GM06990 (cell line): ENCODE data around the gene AFDN.

Experiments
- DNase-seq: peaks from one replicate; pipeline ENCODE4 v3.0.0-alpha.2; 2011; ENCODE audit not compliant: insufficient read length; ENCODE audit errors: extremely low read depth
- H3K27me3 ChIP-seq: replicated peaks from 2 replicates; pipeline ENCODE4 v1.6.0; 2011; ENCODE audit warnings: low read length; ENCODE audit not compliant: control insufficient read depth, insufficient read depth
- H3K36me3 ChIP-seq: 2 replicates; pipeline ENCODE4 v1.5.1; 2011; ENCODE audit warnings: low read length; ENCODE audit not compliant: control insufficient read depth, insufficient read depth
- H3K4me3 ChIP-seq: replicated peaks from 2 replicates; pipeline ENCODE4 v1.5.1; 2011; ENCODE audit warnings: low read depth, mild to moderate bottlenecking, control low read depth, low read length
- TF ChIP-seq, protein P1 (sequence below): IDR thresholded peaks from 2 replicates; pipeline ENCODE4 v1.5.1; 2011; ENCODE audit warnings: low read length, control low read depth, mild to moderate bottlenecking, inconsistent platforms; ENCODE audit not compliant: insufficient read depth, poor library complexity, severe bottlenecking

AFDN gene

DNA sequence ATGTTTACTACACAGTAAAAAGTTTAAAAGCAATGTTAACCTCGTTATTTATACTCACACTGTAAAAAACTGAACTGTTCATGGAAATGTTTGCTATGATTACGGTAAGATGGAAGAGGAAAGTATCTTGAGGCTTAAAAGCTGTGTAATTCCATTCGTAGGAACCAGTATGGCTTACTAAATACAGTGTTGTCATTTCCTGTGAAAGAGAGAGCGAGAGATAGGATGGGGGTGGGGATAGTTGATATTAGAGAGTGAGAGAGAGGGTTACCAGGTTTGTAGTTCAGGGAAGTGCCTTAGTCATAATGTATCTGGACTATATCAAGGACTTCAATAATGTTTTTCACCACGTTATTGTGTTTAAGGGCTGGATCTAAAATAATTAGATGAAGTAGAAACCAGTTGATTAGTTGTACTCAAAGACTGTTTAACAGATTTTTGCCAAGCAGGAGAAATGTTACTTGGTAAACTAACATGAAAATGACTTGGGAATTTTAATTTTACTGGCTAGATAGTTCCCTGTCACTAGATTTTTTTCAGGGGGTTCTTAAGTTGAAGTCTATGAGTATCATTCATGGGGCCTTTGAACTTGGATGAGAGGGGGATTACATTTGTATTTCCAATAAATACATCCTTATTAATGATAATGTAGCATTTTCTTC lies 30.4 kb downstream of the AFDN start:
- DNase-seq, result no peak
- Histone ChIP-seq H3K27me3 (no peaks in the 10 kb centered on the region), H3K36me3 (no peaks in the 10 kb centered on the region), H3K4me3 (no peak overlapping the region)
- TF ChIP-seq, protein P1, sequence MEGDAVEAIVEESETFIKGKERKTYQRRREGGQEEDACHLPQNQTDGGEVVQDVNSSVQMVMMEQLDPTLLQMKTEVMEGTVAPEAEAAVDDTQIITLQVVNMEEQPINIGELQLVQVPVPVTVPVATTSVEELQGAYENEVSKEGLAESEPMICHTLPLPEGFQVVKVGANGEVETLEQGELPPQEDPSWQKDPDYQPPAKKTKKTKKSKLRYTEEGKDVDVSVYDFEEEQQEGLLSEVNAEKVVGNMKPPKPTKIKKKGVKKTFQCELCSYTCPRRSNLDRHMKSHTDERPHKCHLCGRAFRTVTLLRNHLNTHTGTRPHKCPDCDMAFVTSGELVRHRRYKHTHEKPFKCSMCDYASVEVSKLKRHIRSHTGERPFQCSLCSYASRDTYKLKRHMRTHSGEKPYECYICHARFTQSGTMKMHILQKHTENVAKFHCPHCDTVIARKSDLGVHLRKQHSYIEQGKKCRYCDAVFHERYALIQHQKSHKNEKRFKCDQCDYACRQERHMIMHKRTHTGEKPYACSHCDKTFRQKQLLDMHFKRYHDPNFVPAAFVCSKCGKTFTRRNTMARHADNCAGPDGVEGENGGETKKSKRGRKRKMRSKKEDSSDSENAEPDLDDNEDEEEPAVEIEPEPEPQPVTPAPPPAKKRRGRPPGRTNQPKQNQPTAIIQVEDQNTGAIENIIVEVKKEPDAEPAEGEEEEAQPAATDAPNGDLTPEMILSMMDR, result no peak

DNA sequence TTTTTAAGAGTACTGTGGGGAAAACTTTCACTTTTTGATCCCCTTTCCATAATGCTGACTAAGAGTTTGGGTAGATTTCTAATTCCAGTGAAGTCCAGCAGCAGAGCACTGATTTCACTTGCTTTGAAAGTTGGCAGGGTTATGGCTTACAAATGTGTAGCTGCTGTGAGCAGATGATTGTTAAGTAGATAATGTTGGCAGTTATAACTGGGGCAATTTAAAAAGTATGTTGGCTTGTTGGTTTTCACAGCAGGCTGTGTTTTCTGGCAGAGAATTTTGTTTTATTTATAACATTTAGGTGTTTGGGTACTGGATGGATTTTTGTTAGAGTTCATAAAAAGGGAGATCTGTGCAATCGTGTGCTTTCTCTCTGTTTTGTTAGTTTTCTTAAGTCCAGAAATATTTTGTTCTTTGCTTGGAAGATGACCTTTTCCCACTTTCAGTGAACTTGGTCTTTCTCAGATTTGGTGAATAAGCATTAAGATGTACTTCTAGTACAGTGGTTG lies 31.4 kb downstream of the AFDN start:
- Histone ChIP-seq H3K4me3 (no peak overlapping the region), H3K27me3 (no peaks in the 10 kb centered on the region), H3K36me3 (no peaks in the 10 kb centered on the region)
- TF ChIP-seq, protein P1, result no peak
- no peak for DNase-seq

DNA sequence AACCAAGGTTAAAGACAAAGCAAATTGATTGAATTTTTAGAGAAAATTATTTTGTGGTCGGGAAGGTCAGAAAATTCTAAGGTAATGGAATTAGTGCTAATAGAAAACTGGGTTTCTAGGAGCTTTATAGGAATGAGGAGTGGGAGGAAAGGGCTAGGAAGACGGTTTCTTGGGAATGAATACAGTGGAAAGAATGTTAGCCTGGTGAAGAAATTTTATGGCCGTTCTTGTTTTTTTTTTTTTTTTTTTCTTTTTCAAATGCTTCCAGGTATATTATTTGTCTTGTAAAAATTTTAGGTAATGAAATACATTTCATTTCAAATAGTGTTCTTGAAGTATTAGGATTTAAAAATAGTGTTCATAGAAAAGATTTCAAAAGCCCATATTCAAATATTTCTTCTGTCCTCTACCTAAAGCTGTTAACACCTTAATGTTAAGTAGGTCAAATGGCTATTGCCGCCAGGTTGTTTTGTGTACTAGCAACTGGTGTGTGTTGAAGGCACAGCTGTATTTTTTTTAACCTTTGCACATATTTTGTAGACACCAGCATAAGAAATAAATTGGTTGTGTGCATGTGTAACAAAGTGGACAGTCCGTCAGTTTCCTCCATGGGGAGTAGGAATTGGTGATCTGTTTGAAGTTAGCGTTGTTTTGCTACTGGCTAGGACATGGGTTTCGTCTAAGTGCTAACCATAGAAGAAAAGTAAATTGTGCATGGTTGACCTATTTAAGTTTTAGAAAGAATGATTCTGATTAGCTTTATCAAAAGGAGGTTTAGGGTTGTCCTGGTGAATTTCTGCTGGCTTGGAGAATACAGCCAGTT lies 32.3 kb downstream of the AFDN start:
- Histone ChIP-seq H3K27me3 (no peaks in the 10 kb centered on the region), H3K36me3 (no peaks in the 10 kb centered on the region), H3K4me3 (no peak overlapping the region)
- TF ChIP-seq, protein P1, result no peak
- DNase-seq, result no peak

DNA sequence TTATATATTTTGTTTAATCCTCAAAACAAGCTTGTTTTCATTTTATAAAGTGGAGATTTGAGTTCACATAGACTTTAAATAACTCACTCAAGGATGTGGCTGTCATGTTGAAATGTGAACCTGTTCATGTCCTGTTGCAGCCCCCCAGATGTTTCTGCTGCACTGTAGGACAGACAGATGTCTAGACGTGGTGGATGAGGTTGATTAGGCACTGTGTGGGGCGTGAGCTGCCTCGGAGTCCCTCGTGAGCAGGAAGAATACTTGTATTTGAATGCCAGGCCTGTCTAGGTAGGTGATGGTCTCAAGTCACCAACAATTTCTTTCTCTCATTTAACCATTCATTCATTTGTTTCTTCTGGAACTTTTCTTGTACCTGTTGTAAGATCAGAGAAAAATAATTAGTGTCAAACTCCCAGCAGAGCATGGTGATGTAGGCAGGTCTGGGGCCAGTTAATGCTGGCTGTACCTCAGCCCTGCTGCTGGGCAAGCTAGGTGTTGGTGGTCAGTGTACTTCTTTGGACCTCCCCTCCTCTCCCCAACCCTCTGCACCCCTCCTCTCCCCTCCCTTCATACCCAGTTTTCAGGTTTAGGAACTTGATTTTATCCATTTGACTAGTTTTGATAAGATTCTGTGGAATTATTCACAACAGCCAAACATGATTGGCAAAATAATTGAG lies 34.0 kb downstream of the AFDN start:
- no peak for DNase-seq
- TF ChIP-seq, protein P1, result no peak
- Histone ChIP-seq H3K27me3 (no peaks in the 10 kb centered on the region), H3K36me3 (no peaks in the 10 kb centered on the region; the same call in 1 of the 2 replicates), H3K4me3 (no peak overlapping the region)

GRCh38 chr6:167861424-167861823 lies 34.7 kb downstream of the AFDN start:
- Histone ChIP-seq H3K36me3 (no peaks in the 10 kb centered on the region; the same call in 1 of the 2 replicates), H3K27me3 (no peaks in the 10 kb centered on the region), H3K4me3 (no peak overlapping the region)
- TF ChIP-seq, protein P1, result no peak
- DNase-seq, result no peak
